Progenitor cell of endocrine pancreas (in vitro differentiated cells): Measurements from ENCODE around the gene PEG3. TPM values are rescaled to one million over a fixed set of nuclear protein-coding genes. Genes with fewer than 3 reads are reported as not detected.

ENCODE experiments used
- DNase-seq: peaks from one replicate; pipeline ENCODE4 v3.0.0; 2021; ENCODE audit warnings: low spot score; ENCODE audit not compliant: unreplicated experiment
- H3K27ac Mint-ChIP-seq: 2 replicates; pipeline ENCODE4 v1.8.0; 2021; ENCODE audit warnings: mild to moderate bottlenecking, moderate library complexity, mixed read lengths
- H3K27me3 Mint-ChIP-seq: 2 replicates; pipeline ENCODE4 v1.8.0; 2021; ENCODE audit warnings: mixed read lengths
- H3K36me3 Mint-ChIP-seq: 2 replicates; pipeline ENCODE4 v1.8.0; 2022; ENCODE audit warnings: mixed read lengths; ENCODE audit not compliant: insufficient read depth
- H3K4me1 Mint-ChIP-seq: 2 replicates; pipeline ENCODE4 v1.8.0; 2021; ENCODE audit warnings: low read depth, mixed read lengths
- H3K4me3 Mint-ChIP-seq: 2 replicates; pipeline ENCODE4 v1.8.0; 2021; ENCODE audit warnings: low read depth, mild to moderate bottlenecking, moderate library complexity, mixed read lengths
- H3K9me3 Mint-ChIP-seq: 2 replicates; pipeline ENCODE4 v1.8.0; 2021; ENCODE audit warnings: low read depth, mixed read lengths
- CTCF ChIP-seq: fragments of 200-600 bp; sonication (generic); IDR thresholded peaks from one replicate; pipeline ENCODE4 v1.5.0; 2021; ENCODE audit warnings: antibody characterized with exemption, mild to moderate bottlenecking; ENCODE audit not compliant: unreplicated experiment
- total RNA-seq: library from RNA; stranded (reverse); gene quantifications from 2 replicates; pipeline ENCODE4 v1.2.1, GENCODE V29; 2021

The PEG3 gene
- total RNA-seq, 1 donor from 2014 or later = not detected

- H3K4me1 Mint-ChIP-seq = no peaks in the 10 kb centered on the region
- TF ChIP-seq CTCF = no peak
- H3K27me3 Mint-ChIP-seq = no peaks in the 10 kb centered on the region
- no peak overlapping the region for H3K4me3 Mint-ChIP-seq
- no peak overlapping the region for H3K27ac Mint-ChIP-seq
- peaks cover 58% of the 10 kb centered on the region for H3K9me3 Mint-ChIP-seq
- H3K36me3 Mint-ChIP-seq = peaks cover 2% of the 10 kb centered on the region
- DNase-seq = no peak
Measured at GRCh38 chr19:56827708-56828107, 12.8 kb downstream of the PEG3 start.

- no peaks in the 10 kb centered on the region for H3K4me1 Mint-ChIP-seq
- no peak overlapping the region for H3K27ac Mint-ChIP-seq
Measured at GRCh38 chr19:56823956-56824355, 16.6 kb downstream of the PEG3 start.

GRCh38 chr19:56823417-56823816 is 17.1 kb downstream of the PEG3 start:
- Mint-ChIP-seq H3K9me3 (peaks cover 70% of the 10 kb centered on the region), H3K27ac (no peak overlapping the region), H3K4me1 (no peaks in the 10 kb centered on the region), H3K4me3 (no peak overlapping the region), H3K36me3 (peaks cover 1% of the 10 kb centered on the region), H3K27me3 (no peaks in the 10 kb centered on the region)
- DNase-seq = no peak
- TF ChIP-seq CTCF = no peak

More at GRCh38 chr19:56823956-56824355, 16.6 kb downstream of the PEG3 start:
- Mint-ChIP-seq H3K36me3 (peaks cover 1% of the 10 kb centered on the region), H3K4me3 (no peak overlapping the region), H3K27me3 (no peaks in the 10 kb centered on the region), H3K9me3 (peaks cover 67% of the 10 kb centered on the region)
- TF ChIP-seq CTCF = no peak
- no peak for DNase-seq

- Mint-ChIP-seq H3K27ac (no peak overlapping the region), H3K4me1 (no peaks in the 10 kb centered on the region), H3K9me3 (peaks cover 71% of the 10 kb centered on the region), H3K27me3 (no peaks in the 10 kb centered on the region), H3K4me3 (no peak overlapping the region), H3K36me3 (peaks cover 1% of the 10 kb centered on the region)
- no peak for TF ChIP-seq CTCF
- no peak for DNase-seq
Measured at GRCh38 chr19:56822755-56823154, 17.8 kb downstream of the PEG3 start.

GRCh38 chr19:56821675-56822074 is 18.9 kb downstream of the PEG3 start:
- H3K27ac Mint-ChIP-seq = no peak overlapping the region
- no peaks in the 10 kb centered on the region for H3K4me1 Mint-ChIP-seq
- peaks cover 72% of the 10 kb centered on the region for H3K9me3 Mint-ChIP-seq
- DNase-seq = no peak
- H3K36me3 Mint-ChIP-seq = peaks cover 1% of the 10 kb centered on the region
- H3K4me3 Mint-ChIP-seq = no peak overlapping the region
- no peak for TF ChIP-seq CTCF
- H3K27me3 Mint-ChIP-seq = no peaks in the 10 kb centered on the region
